Uterus (tissue), 4 donors: Measurements from ENCODE around the gene UBXN1. TPM values are rescaled to one million over a fixed set of nuclear protein-coding genes. Genes with fewer than 3 reads are reported as not detected.

Experiments used
- DNase-seq, 2 donors: peaks; one replicate each; pipeline ENCODE4 v3.0.0-alpha.2; 2019 to 2020
- H3K27ac ChIP-seq, 2 donors: fragments of 200-600 bp; sonication (generic); 1 replicate in 1 of 2; 2 replicates in 1 of 2; pipeline ENCODE4 v1.5.1; 2016 to 2018
- H3K27me3 ChIP-seq, 2 donors: fragments of 200-600 bp; sonication (generic); one replicate each; pipeline ENCODE4 v1.5.1; 2018 to 2019; ENCODE audit warnings: control low read depth in 1 of 2
- H3K36me3 ChIP-seq, 2 donors: fragments of 200-600 bp; sonication (generic); one replicate each; pipeline ENCODE4 v1.5.1; 2019; ENCODE audit warnings: control low read depth in 1 of 2
- H3K4me1 ChIP-seq, 2 donors: fragments of 200-600 bp; sonication (generic); one replicate each; pipeline ENCODE4 v1.5.1; 2018 to 2019; ENCODE audit warnings: control low read depth in 1 of 2
- H3K4me3 ChIP-seq, 2 donors: fragments of 200-600 bp; sonication (generic); 1 replicate in 1 of 2; 2 replicates in 1 of 2; pipeline ENCODE4 v1.5.1; 2018 to 2019; ENCODE audit warnings: mild to moderate bottlenecking in 1 of 2
- H3K9me3 ChIP-seq, 2 donors: fragments of 200-600 bp; sonication (generic); one replicate each; pipeline ENCODE4 v1.5.1; 2019; ENCODE audit warnings: control low read depth in 1 of 2
- POLR2A ChIP-seq, 2 donors: fragments of 450-650 bp; IDR thresholded peaks; one replicate each; pipeline ENCODE4 v1.6.1; 2016; ENCODE audit warnings: antibody characterized with exemption in 2 of 2, mild to moderate bottlenecking in 1 of 2, moderate library complexity in 1 of 2
- intact Hi-C: fragments of 100-400 bp; cut with DNase I; formaldehyde crosslinking; loops from one replicate; pipeline ENCODE4 v1.15.1; 2023; ENCODE audit warnings: low total_unique reads
- total RNA-seq, 4 donors: library from RNA; depleted of rRNA in 3 of 4; stranded (reverse); fragments of >200 nt in 3 of 4; gene quantifications; one replicate each; pipeline versions ENCODE4 v1.1.0 to v1.2.4, GENCODE V29; 2014 to 2023
- TF ChIP-seq, protein P1 (sequence below), 4 experiments: fragments of 200-600 bp in 2 of 4; fragments of 450-650 bp in 2 of 4; sonication (generic) in 2 of 4; IDR thresholded peaks; one replicate each; pipeline ENCODE4 v1.5.1; 2016 to 2019; ENCODE audit warnings: antibody characterized with exemption in 4 of 4, mild to moderate bottlenecking in 2 of 4, moderate library complexity in 1 of 4
- donor health status: DM: yes; HTN: yes; CAD: no.

Gene UBXN1
- total RNA-seq, 4 donors from 2014 or later, result 55.4 to 276 (median 102) TPM

DNA sequence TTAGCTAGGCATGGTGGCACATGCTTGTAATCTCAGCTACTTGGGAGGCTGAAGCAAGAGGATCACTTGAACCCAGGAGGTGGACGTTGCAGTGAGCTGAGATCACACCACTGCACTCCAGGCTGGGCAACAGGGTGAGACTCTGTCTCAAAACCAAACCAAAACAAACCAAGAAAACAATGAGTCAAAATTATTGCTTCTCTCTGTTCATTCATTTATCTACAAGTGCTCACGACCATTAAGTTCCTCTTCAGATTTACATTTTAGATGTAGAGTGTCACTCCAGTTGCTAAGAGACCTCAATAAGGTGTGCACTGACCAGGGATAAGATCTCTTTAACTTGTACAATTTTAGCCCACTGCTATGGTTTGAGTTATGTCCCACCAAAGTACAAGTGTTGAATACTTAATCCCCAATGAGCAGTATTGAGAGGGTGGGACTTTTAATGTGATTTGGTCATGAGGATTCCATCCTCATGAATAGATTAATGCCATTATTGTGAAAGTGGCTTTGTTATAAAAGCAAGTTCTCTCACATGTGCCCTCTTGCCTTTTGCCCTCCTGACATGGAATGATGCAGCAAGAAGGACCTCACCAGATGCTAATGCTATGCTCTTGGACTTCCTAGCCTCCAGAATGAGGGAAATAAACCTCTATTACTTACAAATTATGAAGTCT is 40.6 kb upstream of the UBXN1 start:
- DNase-seq, result no peak
- Histone ChIP-seq H3K27ac (no peak overlapping the region), H3K4me3 (no peak overlapping the region), H3K4me1 (no peaks in the 10 kb centered on the region), H3K9me3 (no peaks in the 10 kb centered on the region), H3K27me3 (no peaks in the 10 kb centered on the region), H3K36me3 (no peaks in the 10 kb centered on the region)
- intact Hi-C loops, result no loop called here
- TF ChIP-seq, protein P1, sequence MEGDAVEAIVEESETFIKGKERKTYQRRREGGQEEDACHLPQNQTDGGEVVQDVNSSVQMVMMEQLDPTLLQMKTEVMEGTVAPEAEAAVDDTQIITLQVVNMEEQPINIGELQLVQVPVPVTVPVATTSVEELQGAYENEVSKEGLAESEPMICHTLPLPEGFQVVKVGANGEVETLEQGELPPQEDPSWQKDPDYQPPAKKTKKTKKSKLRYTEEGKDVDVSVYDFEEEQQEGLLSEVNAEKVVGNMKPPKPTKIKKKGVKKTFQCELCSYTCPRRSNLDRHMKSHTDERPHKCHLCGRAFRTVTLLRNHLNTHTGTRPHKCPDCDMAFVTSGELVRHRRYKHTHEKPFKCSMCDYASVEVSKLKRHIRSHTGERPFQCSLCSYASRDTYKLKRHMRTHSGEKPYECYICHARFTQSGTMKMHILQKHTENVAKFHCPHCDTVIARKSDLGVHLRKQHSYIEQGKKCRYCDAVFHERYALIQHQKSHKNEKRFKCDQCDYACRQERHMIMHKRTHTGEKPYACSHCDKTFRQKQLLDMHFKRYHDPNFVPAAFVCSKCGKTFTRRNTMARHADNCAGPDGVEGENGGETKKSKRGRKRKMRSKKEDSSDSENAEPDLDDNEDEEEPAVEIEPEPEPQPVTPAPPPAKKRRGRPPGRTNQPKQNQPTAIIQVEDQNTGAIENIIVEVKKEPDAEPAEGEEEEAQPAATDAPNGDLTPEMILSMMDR (IDR thresholded peaks at IDR 0.05), result no peak
- TF ChIP-seq POLR2A (IDR thresholded peaks at IDR 0.05), result no peak

DNA sequence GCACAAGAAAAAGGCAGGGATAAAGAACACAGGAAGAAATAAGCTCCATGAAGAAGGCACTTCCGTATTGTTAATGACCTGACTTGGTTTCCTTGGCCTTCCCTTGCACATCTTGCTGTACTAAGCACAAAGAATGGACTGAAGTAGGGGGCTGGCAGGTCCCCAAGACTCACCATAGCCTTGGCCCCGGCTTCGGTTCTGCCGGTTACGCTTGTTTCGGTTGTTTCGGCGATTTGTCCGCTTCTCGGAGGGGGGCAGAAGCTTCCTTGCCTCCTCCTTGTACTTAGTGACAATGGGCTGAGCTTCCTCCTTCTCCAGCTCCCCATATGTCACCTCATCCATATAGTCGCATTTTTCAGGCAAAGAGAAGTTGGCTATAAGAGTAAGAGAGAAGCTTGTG is 37.9 kb upstream of the UBXN1 start:
- H3K36me3 ChIP-seq, result no peaks in the 10 kb centered on the region
- intact Hi-C loops, result no loop called here
- no peak for DNase-seq

DNA sequence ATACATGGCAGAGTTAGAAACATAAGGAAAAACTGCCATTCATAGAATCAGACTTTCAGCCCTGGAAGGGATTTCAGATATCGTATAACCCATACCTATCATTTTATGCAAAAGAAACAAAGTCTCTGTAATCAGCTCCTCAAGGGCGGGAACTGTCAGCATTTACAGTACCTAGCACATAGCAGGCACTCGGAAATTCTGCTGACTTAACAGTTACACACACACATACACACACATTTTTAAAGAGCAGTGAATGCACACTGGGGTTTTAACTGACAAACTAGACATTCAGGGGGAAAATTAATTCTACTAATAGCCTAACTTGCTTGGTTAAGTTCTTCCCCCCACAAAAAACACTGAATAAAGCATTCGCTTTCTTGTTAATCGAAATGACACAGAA is 37.3 kb upstream of the UBXN1 start:
- no peak for DNase-seq
- H3K36me3 ChIP-seq, result no peaks in the 10 kb centered on the region
- no peaks in the 10 kb centered on the region for H3K27me3 ChIP-seq
- TF ChIP-seq, protein P1 (IDR thresholded peaks at IDR 0.05), result no peak
- no peak for TF ChIP-seq POLR2A (IDR thresholded peaks at IDR 0.05)
- intact Hi-C loops, result no loop called here
- H3K27ac ChIP-seq, result no peak overlapping the region
- no peaks in the 10 kb centered on the region for H3K9me3 ChIP-seq
- no peak overlapping the region for H3K4me3 ChIP-seq
- H3K4me1 ChIP-seq, result no peaks in the 10 kb centered on the region

More for the DNA sequence above, 37.9 kb upstream of the UBXN1 start:
- no peak for TF ChIP-seq POLR2A (IDR thresholded peaks at IDR 0.05)
- TF ChIP-seq, protein P1 (IDR thresholded peaks at IDR 0.05), result no peak
- Histone ChIP-seq H3K27me3 (no peaks in the 10 kb centered on the region), H3K9me3 (no peaks in the 10 kb centered on the region), H3K27ac (no peak overlapping the region), H3K4me1 (no peaks in the 10 kb centered on the region), H3K4me3 (no peak overlapping the region)

DNA sequence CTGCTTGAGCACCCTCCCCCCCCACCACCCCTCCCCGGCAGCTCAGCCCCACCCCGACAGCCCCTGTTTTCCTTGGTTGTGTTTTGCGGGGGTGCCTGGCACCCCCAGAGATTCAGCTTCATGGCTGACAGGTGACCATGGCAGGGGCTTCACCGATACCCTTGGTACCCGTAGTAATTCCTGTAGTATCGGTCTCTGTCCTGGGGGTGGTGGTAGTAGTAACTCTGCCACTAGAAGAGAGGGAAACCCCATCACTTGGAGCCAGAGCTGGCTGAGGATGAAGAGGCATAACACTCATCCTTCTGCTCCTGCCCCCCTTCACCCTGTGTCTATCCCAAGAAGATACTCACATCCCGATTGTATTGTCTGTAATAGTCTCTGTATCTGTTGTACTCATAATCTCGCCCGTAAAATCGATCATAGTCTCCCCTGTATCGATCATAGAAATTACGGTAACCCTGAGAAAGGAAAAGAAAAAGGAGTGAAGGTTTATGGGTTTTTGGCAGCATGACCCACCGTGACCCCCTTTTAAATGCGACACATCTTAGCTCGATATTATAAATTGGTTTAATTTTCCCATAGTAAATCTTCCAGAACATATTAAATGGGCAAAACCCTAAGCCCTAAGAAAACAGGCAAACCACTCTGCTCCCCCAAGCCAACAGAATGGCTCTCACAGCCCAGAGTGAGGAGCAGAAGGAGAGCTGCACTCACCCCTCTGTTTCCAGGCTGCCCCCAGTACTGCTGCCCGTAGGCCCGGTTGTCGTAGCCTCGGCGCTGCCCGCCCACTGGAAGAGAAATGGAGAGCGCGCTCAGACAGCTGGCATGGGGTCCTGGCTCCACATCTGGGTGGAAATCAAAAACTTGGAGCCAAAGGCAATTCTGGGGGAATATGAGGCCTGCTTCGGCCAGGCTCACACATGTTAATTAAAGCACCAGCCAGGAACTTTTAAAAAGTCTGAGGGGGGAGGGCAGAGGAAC is 36.6 kb upstream of the UBXN1 start:
- TF ChIP-seq POLR2A (IDR thresholded peaks at IDR 0.05), result no peak
- TF ChIP-seq, protein P1 (IDR thresholded peaks at IDR 0.05), result no peak
- no peaks in the 10 kb centered on the region for H3K36me3 ChIP-seq
- H3K27ac ChIP-seq, result no peak overlapping the region
- no peaks in the 10 kb centered on the region for H3K9me3 ChIP-seq
- DNase-seq, result no peak
- H3K27me3 ChIP-seq, result no peaks in the 10 kb centered on the region
- no peak overlapping the region for H3K4me3 ChIP-seq
- peaks cover under 1 to 1% of the 10 kb centered on the region in 2 donors for H3K4me1 ChIP-seq
- intact Hi-C loops, result no loop called here

- Histone ChIP-seq H3K4me3 (no peak overlapping the region), H3K4me1 (peaks cover 6 to 10% of the 10 kb centered on the region in 2 donors), H3K9me3 (no peaks in the 10 kb centered on the region), H3K36me3 (no peaks in the 10 kb centered on the region), H3K27ac (no peak overlapping the region), H3K27me3 (no peaks in the 10 kb centered on the region)
- TF ChIP-seq, protein P1 (IDR thresholded peaks at IDR 0.05), result no peak
- no peak for TF ChIP-seq POLR2A (IDR thresholded peaks at IDR 0.05)
- DNase-seq, result no peak
- intact Hi-C loops, result no loop called here
Measured at GRCh38 chr11:62713343-62713742, 34.5 kb upstream of the UBXN1 start.
